Glomerular endothelial cell (primary cell): ENCODE results near the gene ALDH3A1. TPM values are rescaled to one million over a fixed set of nuclear protein-coding genes. Genes with fewer than 3 reads are reported as not detected.

Source experiments
- DNase-seq: peaks from one replicate; pipeline ENCODE4 v3.0.0-alpha.2; 2011; ENCODE audit warnings: low read depth, low spot score; ENCODE audit errors: extremely low read depth
- total RNA-seq: library from RNA; depleted of rRNA; stranded (reverse); fragments of >200 nt; gene quantifications from 2 replicates; pipeline ENCODE4 v1.2.3, GENCODE V29; 2015

Gene ALDH3A1
- total RNA-seq, 1 donor from 2014 or later: not detected

DNA sequence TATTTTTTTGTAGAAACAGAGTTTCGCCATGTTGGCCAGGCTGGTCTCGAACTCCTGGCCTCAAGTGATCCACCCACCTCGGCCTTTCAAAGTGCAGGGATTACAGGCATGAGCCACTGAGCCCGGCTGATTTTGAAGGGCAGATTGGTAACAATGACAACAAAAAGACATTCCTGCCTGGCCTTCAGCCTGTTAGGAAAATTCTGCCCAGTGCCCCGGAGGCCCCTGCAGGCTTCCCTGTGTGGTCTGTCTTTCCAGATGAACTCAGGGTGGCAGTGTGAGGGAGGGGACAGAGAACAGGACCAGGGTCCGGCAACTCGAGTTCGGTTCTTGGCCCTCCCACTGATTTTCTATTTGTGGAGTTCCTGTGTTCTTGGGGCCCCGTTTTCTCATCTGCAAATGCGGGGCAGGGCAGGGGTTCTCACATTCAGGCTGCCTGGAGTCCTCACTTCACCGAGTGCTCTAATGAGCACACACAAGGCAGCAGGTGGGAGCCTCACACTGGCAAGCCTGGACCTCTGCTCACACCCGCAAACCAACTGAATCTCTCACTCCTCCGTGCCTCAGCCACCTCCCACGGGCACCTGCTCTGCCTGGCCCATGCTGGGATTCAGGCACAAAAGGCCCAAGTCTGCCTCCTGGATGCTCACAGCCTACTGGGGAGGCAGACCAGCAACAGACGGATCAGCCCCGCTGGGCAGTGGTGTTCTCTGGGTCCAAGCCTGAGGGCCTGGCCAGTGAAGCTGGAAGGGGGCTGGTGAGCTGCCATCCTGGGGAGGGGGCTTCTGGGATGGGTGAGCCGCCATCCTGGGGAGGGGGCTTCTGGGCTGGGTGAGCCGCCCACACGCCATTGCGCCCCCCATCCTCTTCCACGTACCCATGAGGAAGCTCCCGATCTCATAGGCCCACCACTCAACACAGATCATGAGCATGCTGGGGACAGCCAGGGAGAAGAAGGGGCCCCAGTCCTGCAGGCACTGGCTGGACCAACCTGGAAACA lies 42.0 kb downstream of the ALDH3A1 start:
- no peak for DNase-seq

DNA sequence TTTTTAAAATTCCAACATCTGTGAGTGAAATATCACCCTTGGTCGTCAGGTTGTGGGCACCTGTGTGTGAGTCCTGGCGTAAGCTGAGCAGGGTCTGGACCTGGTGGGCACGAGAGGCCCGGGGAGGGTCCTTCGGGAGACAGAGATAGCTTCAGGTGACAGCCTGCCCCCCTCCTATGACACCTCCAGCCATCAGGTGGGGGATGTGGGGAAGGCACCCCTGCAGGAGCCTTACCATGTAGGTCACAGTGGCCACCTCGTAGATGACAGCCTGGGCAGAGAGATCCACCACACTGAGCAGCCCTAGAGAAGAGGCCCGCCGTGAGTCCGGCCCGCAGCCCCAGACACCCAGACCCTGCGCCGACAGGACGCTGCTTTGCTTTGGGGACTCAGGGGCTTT lies 42.9 kb downstream of the ALDH3A1 start:
- no peak for DNase-seq

- no peak for DNase-seq
Measured at GRCh38 chr17:19703828-19704613, 44.1 kb downstream of the ALDH3A1 start.

- no peak for DNase-seq
Measured at GRCh38 chr17:19703106-19703827, 44.8 kb downstream of the ALDH3A1 start.

DNA sequence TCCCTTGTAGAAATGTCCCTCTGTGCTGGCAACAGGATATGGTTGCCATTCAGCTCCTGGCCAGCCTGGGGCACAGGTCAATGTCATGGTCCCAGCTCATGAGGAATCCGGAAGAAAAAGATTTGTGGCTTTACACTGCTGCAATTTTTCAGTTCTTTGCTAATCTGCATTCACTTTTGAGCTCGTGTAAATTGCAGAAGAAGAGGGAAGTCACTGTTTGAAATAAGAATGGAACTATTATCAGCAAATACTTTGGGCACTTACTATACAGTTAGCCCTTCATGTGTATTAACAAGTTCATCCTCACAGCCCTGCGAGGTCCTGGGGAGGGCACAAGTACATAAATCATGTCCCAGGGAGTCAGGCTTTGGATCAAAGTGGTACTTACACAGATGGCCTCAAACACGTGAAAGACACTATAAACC lies 45.9 kb downstream of the ALDH3A1 start:
- no peak for DNase-seq

Other genes starting within 250 kb of the ALDH3A1 start
- gene SLC47A1, start 214.4 kb downstream of the ALDH3A1 start, total RNA-seq: 0.29 and 0.35 TPM in 2 replicates
- gene ALDH3A2, start 99.5 kb downstream of the ALDH3A1 start, total RNA-seq: 19.6 and 39.7 TPM in 2 replicates
- not detected in 2 replicates for gene SLC47A2, start 31.7 kb downstream of the ALDH3A1 start, total RNA-seq
- gene ULK2, start 119.6 kb upstream of the ALDH3A1 start, total RNA-seq: 17.0 and 22.9 TPM in 2 replicates
- gene AKAP10, start 229.5 kb upstream of the ALDH3A1 start, total RNA-seq: 16.7 and 16.8 TPM in 2 replicates